Lower leg skin (tissue), 4 donors: ENCODE results near the gene NAA10. TPM values are rescaled to one million over a fixed set of nuclear protein-coding genes. Genes with fewer than 3 reads are reported as not detected.

Experiments used
- DNase-seq, 2 donors: peaks; one replicate each; pipeline ENCODE4 v3.0.0-alpha.2; 2019; ENCODE audit warnings: low spot score in 2 of 2
- H3K4me3 ChIP-seq: fragments of 200-600 bp; sonication (generic); 2 replicates; pipeline ENCODE4 v1.5.1; 2017; ENCODE audit warnings: mild to moderate bottlenecking, low read depth; ENCODE audit not compliant: poor library complexity, severe bottlenecking
- POLR2A ChIP-seq, 2 donors: fragments of 450-650 bp; IDR thresholded peaks; one replicate each; pipeline ENCODE4 v1.6.1; 2016 to 2017; ENCODE audit warnings: antibody characterized with exemption in 2 of 2, mild to moderate bottlenecking in 1 of 2, moderate library complexity in 1 of 2
- WGBS, 2 donors: methylation state at CpG; one replicate each; pipeline ENCODE4 v1.1.5; 2018; 5-methylcytosine and 5-hydroxymethylcytosine counted together
- intact Hi-C: fragments of 100-400 bp; cut with DNase I; formaldehyde crosslinking; loops from one replicate; pipeline ENCODE4 v1.15.0; 2023; ENCODE audit warnings: low total_unique reads
- total RNA-seq, 4 donors: library from RNA; depleted of rRNA; stranded (reverse); fragments of >200 nt; gene quantifications; one replicate each; pipeline ENCODE4 v1.1.0, GENCODE V29; 2016
- TF ChIP-seq, protein P1 (sequence below), 3 donors: fragments of 450-650 bp; IDR thresholded peaks; one replicate each; pipeline ENCODE4 v1.5.1; 2016; ENCODE audit warnings: antibody characterized with exemption in 3 of 3, mild to moderate bottlenecking in 3 of 3, moderate library complexity in 2 of 3

The NAA10 gene
- total RNA-seq, 4 donors from 2014 or later, result 32.6 to 70.9 (median 51.1) TPM

DNA sequence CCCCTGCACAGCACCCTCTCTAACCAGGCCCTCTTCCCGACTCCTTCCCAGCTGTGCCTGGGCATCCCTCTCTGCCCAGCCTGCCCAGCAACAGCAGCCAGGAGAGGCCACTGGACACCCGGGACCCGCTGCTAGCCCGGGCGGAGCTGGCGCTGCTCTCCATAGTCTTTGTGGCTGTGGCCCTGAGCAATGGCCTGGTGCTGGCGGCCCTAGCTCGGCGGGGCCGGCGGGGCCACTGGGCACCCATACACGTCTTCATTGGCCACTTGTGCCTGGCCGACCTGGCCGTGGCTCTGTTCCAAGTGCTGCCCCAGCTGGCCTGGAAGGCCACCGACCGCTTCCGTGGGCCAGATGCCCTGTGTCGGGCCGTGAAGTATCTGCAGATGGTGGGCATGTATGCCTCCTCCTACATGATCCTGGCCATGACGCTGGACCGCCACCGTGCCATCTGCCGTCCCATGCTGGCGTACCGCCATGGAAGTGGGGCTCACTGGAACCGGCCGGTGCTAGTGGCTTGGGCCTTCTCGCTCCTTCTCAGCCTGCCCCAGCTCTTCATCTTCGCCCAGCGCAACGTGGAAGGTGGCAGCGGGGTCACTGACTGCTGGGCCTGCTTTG lies 29.2 kb downstream of the NAA10 start:
- intact Hi-C loops, result no loop called here
- 82 to 93% methylated on average over 3 to 27 of the region's 32 CpGs for WGBS, 2 donors
- no peak for DNase-seq
- TF ChIP-seq POLR2A (IDR thresholded peaks at IDR 0.05), result no peak
- TF ChIP-seq, protein P1, sequence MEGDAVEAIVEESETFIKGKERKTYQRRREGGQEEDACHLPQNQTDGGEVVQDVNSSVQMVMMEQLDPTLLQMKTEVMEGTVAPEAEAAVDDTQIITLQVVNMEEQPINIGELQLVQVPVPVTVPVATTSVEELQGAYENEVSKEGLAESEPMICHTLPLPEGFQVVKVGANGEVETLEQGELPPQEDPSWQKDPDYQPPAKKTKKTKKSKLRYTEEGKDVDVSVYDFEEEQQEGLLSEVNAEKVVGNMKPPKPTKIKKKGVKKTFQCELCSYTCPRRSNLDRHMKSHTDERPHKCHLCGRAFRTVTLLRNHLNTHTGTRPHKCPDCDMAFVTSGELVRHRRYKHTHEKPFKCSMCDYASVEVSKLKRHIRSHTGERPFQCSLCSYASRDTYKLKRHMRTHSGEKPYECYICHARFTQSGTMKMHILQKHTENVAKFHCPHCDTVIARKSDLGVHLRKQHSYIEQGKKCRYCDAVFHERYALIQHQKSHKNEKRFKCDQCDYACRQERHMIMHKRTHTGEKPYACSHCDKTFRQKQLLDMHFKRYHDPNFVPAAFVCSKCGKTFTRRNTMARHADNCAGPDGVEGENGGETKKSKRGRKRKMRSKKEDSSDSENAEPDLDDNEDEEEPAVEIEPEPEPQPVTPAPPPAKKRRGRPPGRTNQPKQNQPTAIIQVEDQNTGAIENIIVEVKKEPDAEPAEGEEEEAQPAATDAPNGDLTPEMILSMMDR (IDR thresholded peaks at IDR 0.05), result no peak
- no peak overlapping the region for H3K4me3 ChIP-seq

DNA sequence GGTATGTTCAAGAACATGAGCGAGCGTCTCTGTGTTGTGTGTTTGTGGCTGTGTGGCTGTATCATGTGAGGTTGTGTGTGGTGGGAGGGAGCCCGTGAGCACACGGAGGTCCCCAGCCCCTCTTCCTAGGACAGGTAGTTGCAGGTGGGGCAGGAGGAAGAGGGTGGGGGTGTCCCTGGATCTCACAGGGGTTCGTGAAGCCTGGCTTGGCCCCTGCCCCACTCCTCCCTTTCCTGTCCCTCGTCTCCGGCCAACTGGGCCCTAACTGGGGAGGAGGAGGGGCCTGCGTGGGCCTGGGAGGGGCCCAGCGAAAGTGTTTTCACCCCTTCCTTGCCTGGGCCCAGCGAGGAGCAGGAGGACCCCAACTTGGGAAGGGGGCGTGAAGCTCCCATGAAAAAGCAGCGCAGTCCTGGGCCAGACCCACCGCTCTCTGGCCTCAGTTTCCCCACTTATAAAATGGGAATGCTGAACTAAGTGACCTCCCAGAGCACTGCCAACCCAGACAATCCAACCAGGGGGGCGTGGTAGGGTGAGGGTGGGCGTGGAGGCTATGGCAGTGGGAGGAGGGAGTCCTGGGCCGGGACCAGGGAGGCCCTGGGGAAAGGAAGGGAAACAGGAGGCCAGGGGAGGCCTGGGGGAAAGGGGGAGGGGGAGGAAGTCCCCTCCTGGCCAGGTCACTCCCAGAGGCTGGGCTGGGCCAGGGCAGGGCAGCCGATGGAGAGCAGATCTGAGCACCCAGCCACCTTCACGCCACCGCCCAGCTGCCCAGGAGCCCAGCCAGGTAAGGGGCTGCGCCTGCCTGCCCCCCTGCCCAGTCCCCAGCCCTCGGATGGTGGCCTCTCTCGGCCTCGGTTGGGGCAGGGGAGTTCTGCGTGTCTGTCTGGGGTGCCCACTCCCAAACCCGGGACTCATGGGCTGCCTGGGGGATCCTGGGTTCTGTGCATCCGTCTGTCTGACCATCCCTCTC lies 30.6 kb downstream of the NAA10 start, which contains the start of gene AVPR2:
Gene AVPR2, plus strand, starts transcription at position 683 of the 967 bp plus-strand sequence. CDS start 473 bp downstream, outside the sequence.
- 21 to 57% methylated on average over 9 to 23 of the region's 26 CpGs for WGBS, 2 donors
- no peak within 1 kb of the TSS for H3K4me3 ChIP-seq
- TF ChIP-seq POLR2A (IDR thresholded peaks at IDR 0.05), result no peak
- TF ChIP-seq, protein P1 (IDR thresholded peaks at IDR 0.05), result no peak
- DNase-seq, result no peak
- intact Hi-C loops, result no loop called here

DNA sequence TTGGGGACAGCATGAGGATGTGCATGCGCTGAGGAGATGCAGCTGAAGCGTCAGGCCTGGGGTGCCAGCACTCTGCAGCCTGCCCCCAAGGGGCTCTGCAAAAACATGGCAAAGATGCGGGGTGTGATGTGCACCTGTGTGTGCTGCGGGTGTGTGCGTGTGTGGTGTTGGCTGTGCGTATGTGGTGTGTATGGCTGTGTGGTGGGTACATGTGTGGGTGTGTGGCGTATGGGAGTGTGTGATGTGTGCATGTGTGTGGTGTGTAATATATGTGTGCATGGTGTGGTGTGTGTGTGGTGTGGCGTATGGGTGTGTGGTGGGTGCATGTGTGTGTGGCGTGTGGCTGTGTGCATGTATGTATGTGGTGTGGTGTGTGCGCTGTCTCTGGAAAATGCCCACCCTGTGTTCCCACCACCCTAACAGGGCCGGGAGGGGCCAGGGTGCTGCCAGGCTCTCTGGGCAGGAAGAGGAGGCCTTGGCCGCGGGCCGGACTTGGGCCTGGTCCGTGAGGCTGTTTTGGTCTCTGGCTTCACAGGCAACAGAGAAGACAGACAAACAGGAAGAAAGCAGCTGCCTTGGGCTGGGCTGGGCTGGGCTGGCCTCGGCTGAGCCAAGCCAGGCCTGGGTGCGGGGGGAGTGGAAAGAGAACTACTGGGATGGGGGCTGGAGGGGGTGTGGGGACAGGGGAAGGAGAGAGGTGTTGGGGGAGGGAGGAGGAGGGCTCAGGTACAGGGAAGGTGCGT lies 31.4 kb downstream of the NAA10 start:
- no peak for DNase-seq
- 48 to 72% methylated on average over 16 to 18 of the region's 18 CpGs for WGBS, 2 donors
- no peak overlapping the region for H3K4me3 ChIP-seq
- TF ChIP-seq, protein P1 (IDR thresholded peaks at IDR 0.05), result no peak
- no peak for TF ChIP-seq POLR2A (IDR thresholded peaks at IDR 0.05)
- intact Hi-C loops, result no loop called here

DNA sequence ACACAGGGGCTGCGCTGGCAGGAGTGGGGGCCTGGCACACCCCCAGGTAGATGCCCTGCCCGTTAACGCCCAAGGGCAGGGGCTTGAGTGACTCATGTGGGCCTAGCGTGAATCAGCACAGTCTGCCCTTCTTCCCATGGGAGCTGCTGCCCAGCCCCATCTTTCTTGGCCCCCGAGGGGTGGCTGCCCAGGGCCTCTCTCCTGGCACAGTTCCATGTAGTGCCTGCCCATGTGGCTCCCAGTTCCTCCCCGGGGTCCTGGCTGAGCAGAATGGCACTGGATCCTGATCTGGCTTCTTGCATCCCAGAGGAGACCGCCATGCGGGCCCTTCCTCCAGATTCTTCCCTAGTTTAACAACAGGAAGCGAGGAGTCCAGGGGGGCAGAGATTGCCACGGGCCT lies 32.5 kb downstream of the NAA10 start:
- H3K4me3 ChIP-seq, result no peak overlapping the region
- TF ChIP-seq, protein P1 (IDR thresholded peaks at IDR 0.05), result no peak
- no peak for TF ChIP-seq POLR2A (IDR thresholded peaks at IDR 0.05)
- DNase-seq, result no peak
- WGBS, 2 donors, result 48 to 65% methylated on average over 4 to 8 of the region's 10 CpGs
- intact Hi-C loops, result no loop called here

DNA sequence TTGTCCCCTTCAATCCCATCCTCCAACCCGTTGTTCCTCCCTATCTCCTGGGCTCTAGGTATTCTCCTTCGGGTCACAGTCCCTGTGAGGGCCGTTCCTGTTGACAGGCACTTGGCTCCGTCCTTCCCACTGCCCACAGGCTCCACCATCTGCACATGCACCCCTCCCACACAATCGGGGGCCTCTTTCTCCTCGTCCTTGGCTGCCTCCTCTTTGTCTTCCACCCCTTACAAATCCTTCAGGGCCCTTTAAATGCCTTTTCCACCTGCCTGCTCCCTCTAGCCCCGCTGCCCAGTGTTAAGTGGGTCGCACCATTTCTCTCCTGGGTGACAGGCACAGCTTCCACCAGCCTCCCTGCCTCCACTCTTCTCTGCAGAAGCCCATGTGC lies 33.1 kb downstream of the NAA10 start:
- intact Hi-C loops, result no loop called here
- no peak overlapping the region for H3K4me3 ChIP-seq
- DNase-seq, result no peak
- WGBS, 2 donors, result 57 to 61% methylated on average over 8 of the region's 8 CpGs
- TF ChIP-seq, protein P1 (IDR thresholded peaks at IDR 0.05), result no peak
- no peak for TF ChIP-seq POLR2A (IDR thresholded peaks at IDR 0.05)
